ENCODE results near the gene C2orf68. TPM values are rescaled to one million over a fixed set of nuclear protein-coding genes. Genes with fewer than 3 reads are reported as not detected.
"Not testable (repeated sequence)": the region's sequence is repeated elsewhere in the genome, so short reads cannot be mapped to it uniquely, and the experiment has no call there.

Gene C2orf68
- polyA plus RNA-seq, 3 donors: 24.2 to 32.9 (median 30.7) TPM

- H3K27ac ChIP-seq (ENCODE audit: low read depth in 1 of 2, low read length in 2 of 2): peak overlapping the region; percentile 60 to 84
- peak overlapping the region; percentile 85 for H2AFZ ChIP-seq (ENCODE audit: insufficient read depth, low read depth, low read length, poor library complexity, severe bottlenecking)
Observed at GRCh38 chr2:85615413-85615728, 3.5 kb upstream of the C2orf68 start.

DNA sequence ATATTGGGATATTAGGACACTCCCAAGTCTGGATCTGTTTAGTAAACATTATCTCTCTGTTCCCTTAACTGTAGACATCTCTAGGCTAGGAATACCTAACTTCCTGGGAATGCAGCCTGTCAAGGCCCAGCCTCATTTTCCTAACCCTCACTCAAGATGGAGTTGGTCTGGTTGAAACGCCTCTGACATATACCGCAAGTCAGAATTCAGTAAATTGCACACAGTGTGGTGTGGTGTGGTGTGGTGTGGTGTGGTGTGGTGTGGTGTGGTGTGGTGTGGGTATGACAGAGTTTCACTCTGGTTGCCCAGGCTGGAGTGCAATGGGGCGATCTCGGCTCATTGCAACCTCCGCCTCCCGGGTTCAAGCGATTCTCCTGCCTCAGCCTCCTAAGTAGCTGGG is 2.9 kb upstream of the C2orf68 start:
- H3K9me3 Mint-ChIP-seq, H3K27ac Mint-ChIP-seq: not testable (repeated sequence)
- peaks cover 34 to 48% of the 10 kb centered on the region in 2 donors for H3K4me1 ChIP-seq (ENCODE audit: control insufficient read depth in 1 of 2, insufficient read depth in 2 of 2, low read length in 2 of 2)

More at GRCh38 chr2:85615413-85615728, 3.5 kb upstream of the C2orf68 start:
- no peaks in the 10 kb centered on the region for H3K27me3 ChIP-seq (ENCODE audit: control insufficient read depth in 2 of 2, insufficient read depth in 2 of 2, low read length in 2 of 2)
- no peak for DNase-seq
- H3K4me3 Mint-ChIP-seq: peak overlapping the region in 1 of 2 donors; percentile 91
- H3K4me1 ChIP-seq (ENCODE audit: control insufficient read depth in 1 of 2, insufficient read depth in 2 of 2, low read length in 2 of 2): peaks cover 32 to 44% of the 10 kb centered on the region in 2 donors
- no peak for TF ChIP-seq CTCF (IDR thresholded peaks at IDR 0.05)
- peaks cover 37% of the 10 kb centered on the region for H4K20me1 ChIP-seq (ENCODE audit: insufficient read depth, low read length)
- peaks cover 10 to 18% of the 10 kb centered on the region in 2 donors for H3K36me3 ChIP-seq (replicated peaks in 1 of 2; ENCODE audit: control insufficient read depth in 1 of 2, insufficient read depth in 2 of 2, low read length in 2 of 2)
- H3K4me2 ChIP-seq (replicated peaks; ENCODE audit: extremely low read depth, low read length, poor library complexity, severe bottlenecking): peak overlapping the region; percentile 72
- no peaks in the 10 kb centered on the region for H3K9me3 ChIP-seq (replicated peaks in 1 of 2; ENCODE audit: control insufficient read depth in 1 of 2, insufficient read depth in 1 of 2, low read length in 2 of 2)
- peaks cover 0 to 1% (median 0%) of the 10 kb centered on the region in 3 donors for H3K27me3 Mint-ChIP-seq (ENCODE audit: low read depth in 3 of 3)
- peaks cover 57% of the 10 kb centered on the region for H3K79me2 ChIP-seq (ENCODE audit: insufficient read depth, low read length)
- WGBS (ENCODE audit: insufficient coverage): 88% methylated on average over 12 of the region's 17 CpGs
- peaks cover 7 to 27% of the 10 kb centered on the region in 2 donors for H3K36me3 Mint-ChIP-seq
- H3K4me1 Mint-ChIP-seq: peaks cover 25% of the 10 kb centered on the region
- H3K9me3 Mint-ChIP-seq: peaks cover 0 to 1% (median 0%) of the 10 kb centered on the region in 7 donors
- H3K27ac Mint-ChIP-seq: peak overlapping the region in 6 of 7 donors; percentile 86 to 94 (median 92)
- intact Hi-C loops (cut with micrococcal nuclease): loop anchor here (10.0 kb wide), 2 partner anchors 201 to 489 kb away; partner anchors contain the start of genes POLR1A (in 2 of the 2), PTCD3 (in 2 of the 2), CAPG (in 1 of the 2) and SH2D6 (in 1 of the 2)
- H3K9ac ChIP-seq (ENCODE audit: insufficient read depth, low read length, poor library complexity, severe bottlenecking): peak overlapping the region; percentile 89
- peak overlapping the region in 1 of 3 experiments; percentile 85 for H3K4me3 ChIP-seq (replicated peaks in 1 of 3; ENCODE audit: low read depth in 2 of 3, low read length in 3 of 3)

More for the DNA sequence above, 2.9 kb upstream of the C2orf68 start:
- intact Hi-C loops (cut with micrococcal nuclease): loop anchor here (10.0 kb wide), 2 partner anchors 200 to 490 kb away; partner anchors contain the start of genes POLR1A (in 2 of the 2), PTCD3 (in 2 of the 2), CAPG (in 1 of the 2) and SH2D6 (in 1 of the 2)
- Mint-ChIP-seq H3K36me3 (peaks cover 7 to 27% of the 10 kb centered on the region in 2 donors), H3K4me1 (peaks cover 29% of the 10 kb centered on the region)
- not testable (repeated sequence) for DNase-seq; H2AFZ ChIP-seq (ENCODE audit: insufficient read depth, low read depth, low read length, poor library complexity, severe bottlenecking); H3K27ac ChIP-seq (ENCODE audit: low read depth in 1 of 2, low read length in 2 of 2); H3K4me3 ChIP-seq (replicated peaks in 1 of 3; ENCODE audit: low read depth in 2 of 3, low read length in 3 of 3); H3K9me3 ChIP-seq (replicated peaks in 1 of 2; ENCODE audit: control insufficient read depth in 1 of 2, insufficient read depth in 1 of 2, low read length in 2 of 2); H3K4me3 Mint-ChIP-seq; H3K27me3 Mint-ChIP-seq (ENCODE audit: low read depth in 3 of 3); H3K27me3 ChIP-seq (ENCODE audit: control insufficient read depth in 2 of 2, insufficient read depth in 2 of 2, low read length in 2 of 2); H3K4me2 ChIP-seq (replicated peaks; ENCODE audit: extremely low read depth, low read length, poor library complexity, severe bottlenecking); H3K9ac ChIP-seq (ENCODE audit: insufficient read depth, low read length, poor library complexity, severe bottlenecking)
- peaks cover 57% of the 10 kb centered on the region for H3K79me2 ChIP-seq (ENCODE audit: insufficient read depth, low read length)
- peaks cover 8 to 12% of the 10 kb centered on the region in 2 donors for H3K36me3 ChIP-seq (replicated peaks in 1 of 2; ENCODE audit: control insufficient read depth in 1 of 2, insufficient read depth in 2 of 2, low read length in 2 of 2)
- 100% methylated on average over 4 of the region's 7 CpGs for WGBS (ENCODE audit: insufficient coverage)
- peaks cover 38% of the 10 kb centered on the region for H4K20me1 ChIP-seq (ENCODE audit: insufficient read depth, low read length)

Data from CD14-positive monocyte (primary cell).